ENCODE measurements around the gene USP48.

The USP48 gene

DNA sequence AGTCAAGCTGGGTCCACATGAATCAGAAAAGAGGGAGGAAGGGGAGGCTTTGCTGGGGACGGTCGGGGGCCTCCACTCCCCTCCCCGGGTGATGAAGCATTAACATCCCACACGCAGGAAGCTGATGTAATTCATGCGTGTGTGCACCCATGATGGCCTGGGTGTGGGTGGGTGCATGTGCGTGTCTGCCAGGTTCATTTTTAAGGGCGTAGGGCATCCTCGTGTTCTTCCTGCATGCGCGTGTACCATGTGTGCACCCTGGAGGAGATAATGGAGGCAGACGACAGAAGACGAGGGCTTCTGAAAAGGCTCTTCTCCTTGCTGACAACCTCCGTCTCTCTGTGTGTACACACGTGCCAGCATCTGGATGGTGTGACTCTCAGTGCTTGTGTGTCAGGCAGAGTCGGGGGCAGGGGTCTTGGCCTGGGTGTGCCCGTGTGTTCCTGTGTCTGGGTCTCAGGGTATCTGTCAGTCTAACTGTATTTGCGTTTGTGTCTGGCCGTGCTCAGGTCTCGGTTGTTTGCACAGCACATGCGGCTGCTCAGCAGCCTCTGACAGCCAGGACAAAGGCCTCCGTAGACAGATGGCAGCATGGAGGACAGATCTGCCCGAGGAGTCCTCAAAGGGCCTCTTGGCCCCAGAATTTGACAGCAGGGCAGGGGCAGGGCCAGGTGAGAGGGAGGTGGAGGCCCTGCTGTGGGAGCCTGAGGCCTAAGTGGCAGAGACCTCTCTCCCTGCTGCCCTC, 116.2 kb downstream of the USP48 start:
- DNase-seq = no peak

DNA sequence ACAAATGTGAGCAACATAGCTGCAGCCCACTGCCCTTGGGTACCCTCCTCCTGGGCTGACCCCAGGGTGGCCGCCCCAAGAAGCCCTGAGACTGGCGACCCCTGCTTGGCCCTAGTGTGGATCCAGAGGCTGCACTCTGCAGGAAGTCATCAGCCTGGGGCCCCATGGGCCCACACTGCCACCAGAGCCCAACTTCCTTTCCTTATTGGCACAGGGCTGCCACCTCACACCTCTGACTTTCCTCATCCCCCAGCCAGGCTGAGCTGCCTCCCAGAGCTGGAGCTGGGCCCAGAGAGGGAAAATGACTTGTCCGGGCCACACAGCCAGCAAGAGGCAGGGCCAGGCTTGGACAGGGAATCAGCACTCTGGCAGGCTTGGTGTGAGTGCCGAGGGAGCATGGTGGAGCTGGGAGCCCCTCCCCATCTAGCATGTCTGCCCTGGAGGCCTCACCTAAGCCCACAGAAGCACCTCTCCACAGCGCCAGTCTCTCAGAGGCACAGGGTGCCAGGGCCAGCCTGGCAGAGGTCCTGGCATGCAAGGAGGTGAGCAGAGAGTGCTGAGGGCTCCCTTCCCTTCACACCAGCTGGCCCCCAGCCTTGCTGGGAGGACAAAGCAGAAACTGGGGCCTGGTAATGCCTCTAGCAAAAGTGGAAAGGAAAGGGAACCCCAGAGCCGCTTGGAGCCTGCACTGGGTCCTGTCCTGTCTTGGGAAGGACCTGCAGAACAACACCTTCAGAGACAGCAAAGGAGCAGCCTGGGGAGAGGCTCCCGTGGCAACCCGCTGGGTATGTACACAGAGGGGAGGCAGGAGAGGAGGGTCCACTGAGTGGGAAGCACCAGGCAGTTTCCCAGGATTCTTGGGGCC, 117.0 kb downstream of the USP48 start:
- DNase-seq = peak; percentile 58

DNA sequence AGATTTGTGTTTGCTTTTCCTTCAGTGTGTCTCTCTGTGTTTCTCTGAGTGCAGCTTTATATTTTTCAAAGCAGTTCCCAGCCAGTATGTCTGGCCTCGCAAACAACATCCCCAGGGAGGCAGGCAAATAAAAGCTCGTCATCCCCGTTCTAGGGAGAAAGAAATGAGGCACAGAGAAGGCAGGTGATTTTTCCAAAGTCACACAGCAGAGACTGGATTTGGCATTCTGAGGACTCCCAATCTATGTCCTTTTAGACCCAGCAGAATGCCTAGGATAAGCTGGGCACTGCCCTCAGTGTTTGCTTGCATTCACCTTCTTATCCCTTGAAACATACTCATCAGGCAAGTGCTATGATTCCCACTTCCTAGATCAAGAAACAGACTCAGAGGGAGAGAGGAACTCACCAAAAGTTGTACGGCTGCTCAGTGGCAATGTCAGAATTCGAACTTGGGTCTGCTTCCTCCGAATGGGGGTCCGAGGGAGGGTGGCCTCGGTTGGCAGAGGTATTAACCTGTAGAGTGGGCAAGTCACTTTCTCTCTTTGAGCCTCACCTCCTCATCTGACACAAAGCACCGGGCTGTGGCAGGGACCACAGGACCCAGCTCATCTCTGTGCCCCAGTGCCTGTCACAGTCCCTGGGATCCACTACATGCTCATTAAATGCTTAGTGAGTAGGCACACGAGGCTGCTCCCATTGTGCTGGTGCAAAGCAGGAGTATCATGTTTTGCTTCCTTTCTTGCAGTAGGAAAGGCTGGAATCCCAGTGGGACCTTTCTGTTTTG, 118.0 kb downstream of the USP48 start:
- DNase-seq = no peak

DNA sequence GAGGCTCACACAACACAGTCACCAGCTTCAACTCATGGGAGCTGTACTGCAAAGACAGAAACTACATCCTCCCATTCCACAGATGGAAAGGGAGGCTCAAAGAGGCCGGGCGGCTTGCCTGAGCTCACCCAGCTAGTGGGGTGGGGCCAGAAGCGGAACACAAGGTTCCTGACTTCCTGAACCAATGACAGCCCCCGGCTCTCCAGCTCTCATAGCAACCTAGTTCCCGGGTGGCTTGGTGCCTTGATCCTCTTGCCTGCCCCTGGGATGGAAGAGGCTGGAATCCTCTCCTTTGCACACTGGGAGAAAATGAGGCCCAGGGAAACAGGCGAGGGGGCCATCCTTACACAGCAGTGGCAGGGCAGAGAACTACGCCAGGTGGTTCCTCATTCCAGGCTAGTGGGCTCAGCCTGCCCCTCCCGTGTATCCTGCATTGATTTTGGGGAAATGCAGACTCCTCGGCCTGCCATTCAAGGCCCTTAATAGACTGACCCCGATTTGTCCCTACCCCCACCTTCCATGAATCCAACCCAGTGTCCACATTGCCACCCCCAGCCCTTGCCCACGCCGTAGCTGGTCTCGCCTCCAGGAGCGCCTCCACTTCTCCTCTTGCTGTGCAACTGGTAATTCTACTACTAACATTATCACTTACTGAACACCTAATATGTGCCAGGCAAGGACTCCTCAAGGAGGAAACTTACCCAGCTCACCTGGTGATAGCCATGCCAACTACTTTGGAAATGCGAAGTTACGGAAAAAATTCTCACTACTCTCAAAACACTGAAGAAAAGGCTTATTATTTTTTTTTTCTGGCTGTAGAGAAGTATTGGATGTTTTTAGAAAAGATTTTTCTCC, 118.8 kb downstream of the USP48 start:
- DNase-seq = no peak

DNA sequence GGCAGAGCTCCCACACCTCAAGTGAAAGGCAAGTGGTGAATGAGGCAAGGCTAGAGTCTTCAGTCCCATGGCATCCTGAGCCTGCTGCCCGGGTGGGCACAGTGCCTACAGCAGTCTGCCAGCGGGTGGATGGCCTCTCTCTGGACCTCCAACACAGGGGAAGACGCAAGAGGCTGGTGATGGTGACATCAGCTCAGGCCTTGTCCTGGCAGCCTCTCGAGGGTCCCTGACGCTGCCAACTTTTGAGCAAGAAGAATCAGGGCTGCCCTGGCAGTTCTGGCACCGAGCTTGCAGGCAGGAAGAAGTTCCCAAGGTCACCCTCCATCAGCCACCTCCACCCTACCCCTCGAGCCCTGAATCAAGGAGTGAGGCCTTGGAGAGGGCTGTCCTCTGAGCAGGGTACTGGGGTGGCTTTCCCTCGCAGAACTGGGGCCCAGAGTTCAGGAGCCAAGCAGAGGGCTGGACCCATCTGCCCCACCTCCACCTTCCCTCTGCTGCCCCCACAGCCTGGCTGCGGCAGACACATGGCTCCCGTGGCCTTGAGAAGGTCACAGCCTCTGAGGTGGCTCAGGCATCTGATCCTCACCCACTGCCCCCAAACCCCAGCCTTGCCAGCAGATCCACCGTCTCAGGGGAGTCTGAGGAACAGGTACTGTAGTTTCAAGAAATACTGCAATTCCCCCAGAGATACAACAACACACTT, 119.5 kb downstream of the USP48 start:
- no peak for DNase-seq

DNA sequence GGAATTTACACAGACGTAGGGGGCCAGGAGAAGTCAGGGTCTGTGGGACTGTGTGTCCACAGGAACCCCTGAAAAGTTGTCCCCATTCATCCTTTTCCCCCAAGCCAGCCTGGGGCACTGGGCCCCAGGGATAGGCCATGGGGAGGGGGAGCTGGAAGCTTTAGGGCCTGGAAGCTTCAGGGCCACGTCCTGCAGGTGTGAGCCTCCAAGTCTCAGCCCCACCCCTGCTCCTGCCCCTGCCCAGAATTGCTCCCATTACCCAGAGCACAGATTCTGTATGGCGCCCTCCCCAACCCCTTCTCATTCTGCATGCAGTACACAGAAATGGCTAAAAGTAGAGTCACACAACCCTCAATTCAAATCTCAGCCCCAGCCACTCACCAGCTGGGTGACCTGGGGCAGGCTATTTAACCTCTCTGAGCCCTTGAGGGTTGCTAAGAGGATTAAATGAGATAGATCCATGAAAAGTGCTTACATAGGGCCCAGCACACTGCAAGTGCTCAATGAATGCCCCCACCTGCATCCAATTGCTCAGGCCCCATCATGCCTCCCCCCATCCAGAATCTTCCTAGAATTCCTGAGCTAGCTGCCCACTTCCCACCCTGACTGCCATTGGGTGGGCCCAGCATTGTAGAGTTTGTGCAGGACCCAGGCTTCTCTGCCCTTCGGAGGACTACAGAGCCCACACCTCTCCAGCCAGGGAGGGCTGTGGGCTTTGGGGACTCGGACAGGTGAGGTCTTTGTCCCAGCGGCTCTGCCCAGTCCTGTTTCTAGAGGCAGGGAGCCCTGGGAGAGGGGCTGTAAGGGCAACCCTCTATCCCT, 120.3 kb downstream of the USP48 start:
- no peak for DNase-seq

DNA sequence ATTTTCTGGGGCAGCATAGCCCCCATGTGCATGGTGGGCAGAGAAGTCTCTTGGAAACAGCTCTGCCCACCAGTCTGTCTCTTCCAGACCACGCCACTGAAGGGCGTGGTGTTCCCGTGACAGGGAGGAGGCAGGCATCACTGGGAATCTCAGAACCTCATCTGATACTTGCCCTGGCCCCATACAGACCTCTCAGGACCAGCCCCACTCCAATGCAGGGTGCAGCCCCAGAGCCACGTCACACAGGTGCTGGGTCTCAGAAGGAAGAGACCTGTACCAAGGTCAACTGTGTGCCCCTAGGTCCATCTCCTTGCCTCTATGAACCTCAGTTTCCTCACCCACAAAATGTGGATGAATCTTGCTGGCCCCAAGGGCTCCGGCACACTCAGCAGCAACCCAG, 121.1 kb downstream of the USP48 start:
- no peak for DNase-seq

DNA sequence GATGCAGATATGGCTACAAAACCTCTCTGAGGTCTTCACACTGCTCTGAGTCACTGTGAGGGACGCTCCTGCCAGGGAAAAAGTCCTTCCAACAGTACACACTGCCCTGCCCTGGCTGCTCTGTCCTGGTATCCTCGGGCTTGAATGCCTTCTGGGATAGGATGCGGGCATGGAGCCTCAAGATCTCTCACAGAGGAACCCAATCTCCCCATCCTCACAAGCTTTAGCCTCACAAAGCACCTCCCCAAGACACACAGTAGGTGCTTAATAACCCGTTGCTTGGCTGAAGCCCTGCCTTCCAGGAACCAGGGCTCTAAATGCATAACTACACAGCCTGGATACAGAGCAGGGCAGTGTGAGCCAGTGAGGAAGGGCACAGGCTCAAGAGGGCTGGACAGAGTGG, 123.0 kb downstream of the USP48 start:
- DNase-seq = no peak

DNA sequence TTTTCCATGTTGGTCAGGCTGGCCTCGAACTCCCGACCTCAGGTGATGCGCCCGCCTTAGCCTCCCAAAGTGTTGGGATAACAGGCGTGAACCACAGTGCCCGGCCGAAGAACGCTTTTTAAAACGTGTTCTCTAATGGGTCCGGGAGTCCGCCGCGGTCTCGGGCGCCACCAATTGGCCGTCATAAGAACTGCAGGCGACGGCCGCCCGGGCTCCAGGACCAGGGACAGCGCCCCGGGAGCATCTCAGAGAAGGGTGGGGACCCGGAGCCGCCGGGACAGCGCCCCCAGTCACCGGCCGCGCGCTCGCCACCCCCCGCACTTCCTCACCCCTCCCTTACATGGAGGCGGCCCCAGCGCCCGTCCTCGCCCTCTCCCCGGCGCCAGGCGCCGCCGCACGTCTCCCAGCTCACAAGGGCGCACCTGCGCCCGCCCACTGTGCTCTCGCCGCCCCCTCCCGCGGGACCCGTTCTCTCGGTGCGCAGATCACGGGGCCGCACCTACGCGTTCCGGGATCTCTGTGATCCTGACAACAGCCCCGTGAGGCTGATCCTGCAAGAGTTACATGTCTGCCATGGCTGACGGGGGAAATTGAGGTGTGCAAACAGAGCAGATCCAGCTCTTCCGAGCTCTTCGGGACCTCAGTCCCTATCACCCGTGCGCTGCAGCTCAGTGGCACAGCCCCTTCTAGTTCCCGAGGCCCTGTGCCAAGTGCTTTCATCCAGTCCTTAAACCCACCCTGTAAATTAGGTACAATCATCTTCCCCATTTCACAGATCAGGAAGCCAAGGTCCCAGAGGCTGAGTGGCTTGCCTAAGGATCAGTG, 123.6 kb downstream of the USP48 start:
- peak; percentile 89 for DNase-seq

DNA sequence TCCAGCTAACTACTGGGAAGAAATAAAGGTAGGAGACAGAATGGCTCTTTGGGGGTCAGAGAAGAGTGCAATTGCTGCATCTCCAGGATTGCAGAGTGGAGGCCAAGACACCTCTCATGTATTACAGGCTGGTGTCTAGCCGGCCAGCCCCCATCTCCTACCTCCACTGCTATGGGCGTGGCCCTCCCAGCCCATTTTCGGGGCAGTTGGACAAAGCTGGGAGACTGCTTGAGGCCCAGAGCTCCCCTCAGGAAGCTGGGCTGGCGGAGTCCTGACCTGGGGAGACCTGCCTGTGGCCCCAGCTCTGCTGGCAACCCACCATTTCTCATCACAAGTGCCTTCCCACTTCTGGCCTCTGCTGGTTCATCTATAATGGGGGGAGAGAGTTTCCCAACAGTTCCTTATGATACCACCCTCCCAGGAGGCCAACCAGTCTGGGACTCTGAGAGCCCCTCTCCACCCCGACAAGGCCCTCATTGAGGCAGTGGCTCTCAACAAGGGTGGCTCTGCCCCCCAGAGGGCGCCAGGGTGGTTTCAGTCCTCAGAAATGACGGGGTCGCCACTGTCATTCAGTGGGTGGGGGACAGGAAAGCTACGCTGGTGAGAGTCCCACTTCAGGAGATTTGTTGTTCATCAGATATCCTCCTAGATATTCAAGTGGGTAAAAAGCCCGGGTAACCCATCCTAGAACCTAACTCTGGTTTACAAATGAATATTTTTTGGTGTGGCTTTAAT, 125.3 kb downstream of the USP48 start:
- DNase-seq = no peak

DNA sequence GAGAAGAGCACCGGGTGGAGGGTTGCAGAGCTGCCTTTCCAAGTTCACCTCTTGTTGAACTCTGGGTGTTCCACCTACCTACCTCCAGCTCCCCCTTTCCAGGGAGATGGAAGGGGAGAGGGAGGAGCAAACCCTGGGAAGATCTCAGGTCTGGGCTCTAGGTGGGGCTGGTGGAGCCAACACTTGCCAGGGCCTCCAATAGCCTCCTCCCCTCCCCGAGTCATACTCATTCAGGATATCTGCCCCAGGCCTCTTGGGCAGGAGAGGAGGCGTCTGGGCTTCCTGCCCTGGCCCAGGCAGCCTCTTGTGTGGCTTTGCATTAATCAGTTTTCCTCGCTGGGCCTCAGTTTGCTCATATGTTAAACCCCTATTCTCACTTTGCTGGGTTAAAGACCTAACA, 127.2 kb downstream of the USP48 start:
- no peak for DNase-seq

DNA sequence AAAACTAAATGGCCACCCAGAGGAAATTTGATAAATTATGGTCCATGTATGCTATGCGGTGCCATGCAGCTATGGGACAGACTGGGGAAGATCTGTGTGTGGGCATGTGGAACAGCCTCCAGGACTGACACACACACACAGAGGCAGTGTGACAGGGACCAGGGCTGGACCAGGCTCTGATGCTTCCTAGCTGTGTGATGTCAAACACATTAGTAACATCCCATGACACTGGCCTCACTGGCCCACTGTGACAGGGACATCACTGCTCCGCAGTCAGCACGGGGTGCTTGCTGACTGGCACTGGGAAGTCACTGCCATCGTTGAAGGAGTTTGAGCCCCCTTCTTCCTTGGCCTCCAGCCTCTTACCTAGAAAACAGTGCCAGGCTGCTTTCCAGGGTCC, 127.7 kb downstream of the USP48 start:
- no peak for DNase-seq

DNA sequence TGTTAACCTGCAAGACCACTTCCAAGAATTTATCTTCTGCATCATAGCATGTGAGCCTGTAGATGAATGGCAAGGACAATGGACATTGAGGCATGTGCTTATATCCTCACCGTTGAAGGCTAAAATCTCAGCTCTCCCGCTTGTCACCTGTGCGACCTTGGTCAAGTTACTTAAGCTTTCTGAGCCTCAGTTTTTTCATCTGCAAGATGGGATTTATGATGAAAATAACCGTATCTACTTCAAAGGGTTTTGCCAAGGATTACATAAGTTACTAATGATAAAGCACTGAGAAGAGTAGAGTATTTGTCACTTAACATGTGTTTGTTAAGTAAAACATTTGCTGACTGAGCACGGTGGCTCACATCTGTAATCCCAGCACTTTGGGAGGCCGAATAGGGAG, 128.7 kb downstream of the USP48 start:
- DNase-seq = no peak

DNA sequence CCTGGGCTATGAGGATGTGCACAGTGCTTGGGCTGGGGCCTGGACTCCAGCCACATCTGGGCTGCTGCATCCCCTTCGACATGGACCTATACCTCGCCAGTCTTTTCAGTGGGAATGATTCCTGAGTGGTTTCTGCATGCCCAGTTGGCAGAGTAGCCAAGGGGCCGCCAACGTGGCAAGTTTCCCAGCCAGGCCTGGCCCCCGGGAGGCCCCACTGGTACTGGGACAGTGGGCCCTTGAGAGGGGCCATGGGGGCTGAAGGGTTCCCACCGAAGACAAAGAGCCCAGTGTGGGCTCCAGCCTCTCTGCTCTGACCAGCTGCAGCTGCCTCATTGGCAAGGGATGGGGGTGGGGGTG, 129.2 kb downstream of the USP48 start:
- no peak for DNase-seq

DNA sequence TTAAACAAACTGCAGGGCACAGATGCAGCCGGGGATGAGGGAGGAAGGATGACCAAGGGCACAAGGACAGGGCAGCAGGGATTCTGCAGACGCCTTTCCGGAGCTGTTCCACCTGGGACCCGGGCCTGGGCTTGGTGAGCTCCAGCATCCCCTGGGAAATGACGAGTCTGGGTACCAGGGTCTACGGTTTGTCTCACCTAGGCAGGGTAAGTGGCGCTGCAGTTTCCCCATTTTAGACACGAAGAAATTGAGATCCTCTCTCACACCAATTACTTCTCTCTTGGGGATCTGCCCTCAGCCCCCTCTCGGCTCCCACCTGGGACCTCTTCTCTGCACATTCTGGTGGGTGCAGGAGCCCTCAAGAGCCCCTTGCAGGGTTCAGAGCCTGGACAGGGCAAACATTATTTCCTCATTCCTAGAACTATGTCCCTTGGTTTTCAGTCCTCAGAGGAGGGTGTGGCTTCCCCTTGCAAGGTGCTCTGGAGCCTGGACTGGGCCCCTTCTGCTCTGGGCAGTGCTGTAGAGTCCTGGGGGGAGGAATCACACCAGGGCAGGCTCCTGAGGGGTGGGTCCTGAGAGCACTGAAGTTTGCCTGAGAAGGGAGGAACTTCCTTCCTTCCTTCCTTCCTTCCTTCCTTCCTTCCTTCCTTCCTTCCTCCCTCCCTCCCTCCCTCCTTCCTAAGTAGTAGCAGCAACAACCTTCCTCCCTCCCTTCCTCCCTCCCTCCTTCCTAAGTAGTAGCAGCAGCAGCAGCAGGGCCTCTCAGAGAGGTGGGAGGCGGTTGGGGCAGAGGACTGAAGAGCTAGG, 129.8 kb downstream of the USP48 start:
- DNase-seq = no peak

DNA sequence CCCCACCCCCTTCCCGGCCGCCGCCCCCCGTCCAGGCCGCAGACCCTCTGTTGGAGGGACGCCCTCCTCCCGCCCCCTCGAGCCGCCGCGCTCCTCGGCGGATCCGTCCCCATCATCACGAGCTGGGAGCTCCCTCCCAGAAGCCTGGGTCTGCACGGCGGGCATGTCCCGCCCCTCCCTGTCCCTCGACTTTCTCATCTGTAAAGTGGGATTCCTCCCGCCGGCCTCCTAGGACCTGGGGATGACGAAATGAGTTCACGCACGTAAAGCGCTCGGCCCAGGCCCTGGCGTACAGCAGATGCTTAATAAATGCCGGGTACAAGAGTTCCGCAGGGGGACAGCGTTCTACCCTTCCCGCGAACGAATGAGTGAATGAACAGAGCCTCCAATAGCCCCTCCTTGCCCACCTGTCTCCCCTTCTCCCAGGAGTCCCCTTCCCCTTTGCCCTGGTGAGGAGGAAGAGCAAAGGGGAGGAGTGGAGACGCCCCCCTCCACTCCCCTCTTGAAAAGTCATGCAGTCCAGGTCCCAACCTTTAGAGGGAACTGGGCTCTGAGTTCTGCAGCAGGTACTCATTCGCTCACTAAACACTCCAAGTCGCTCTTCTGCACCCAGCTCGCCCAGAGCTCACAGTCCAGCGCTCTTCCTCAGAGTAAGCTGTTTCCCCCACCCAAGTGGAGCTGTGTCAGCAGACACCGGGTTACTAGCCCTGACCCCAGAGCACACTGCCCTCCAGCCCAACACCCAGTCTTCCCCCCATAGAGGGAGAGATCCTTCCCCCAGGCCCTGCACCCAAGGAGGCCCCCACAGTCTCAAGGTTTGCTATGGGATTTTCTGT, 130.6 kb downstream of the USP48 start:
- DNase-seq = no peak

DNA sequence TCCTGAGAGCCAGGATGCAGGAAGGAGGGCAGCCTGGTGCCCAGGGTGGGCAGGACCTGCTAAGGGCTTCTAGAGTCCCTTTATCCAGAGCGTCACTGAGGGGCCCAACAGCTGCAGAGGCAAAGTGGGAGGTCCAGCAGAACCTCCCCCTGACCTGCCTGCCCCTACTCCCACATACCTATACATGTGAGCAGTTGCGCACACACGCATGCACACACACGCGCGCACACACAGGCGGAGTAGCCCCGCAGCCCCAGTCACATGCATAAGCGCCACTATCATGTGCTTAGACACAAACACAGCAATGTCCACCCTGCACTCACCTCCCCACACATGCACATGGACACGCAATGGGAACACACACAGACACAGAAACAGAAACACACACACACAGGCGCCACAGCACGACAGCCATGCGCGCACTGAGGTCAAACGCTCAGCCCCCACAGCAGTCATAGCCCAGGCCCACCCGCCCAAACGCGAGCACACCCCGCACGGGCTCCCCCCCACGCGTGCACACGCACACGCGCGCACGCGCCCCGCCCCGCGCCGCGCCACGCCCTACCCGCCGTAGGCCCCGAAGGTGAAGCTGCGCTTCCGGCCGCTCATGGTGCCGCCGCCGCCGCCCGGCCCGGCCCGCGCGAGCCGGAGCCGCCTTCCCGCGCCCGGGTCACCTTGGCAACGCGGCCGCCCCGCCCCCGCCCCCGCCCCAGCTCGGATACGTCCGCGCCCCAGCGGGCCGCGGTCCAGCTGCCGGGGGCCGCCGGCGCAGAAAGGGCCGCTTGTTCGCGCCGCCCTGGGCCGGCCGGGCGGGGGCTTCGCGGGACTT, 131.5 kb downstream of the USP48 start:
- DNase-seq = peak; percentile 79

Measured in femur (tissue), 1 donor.